ENCODE measurements around the gene SLC38A10. TPM values are rescaled to one million over a fixed set of nuclear protein-coding genes. Genes with fewer than 3 reads are reported as not detected.

Gene SLC38A10
- polyA plus RNA-seq, 1 donor (not counting 4 experiments of a cell fraction or from before 2014, with no cell fraction given) = 16.8 TPM

- Histone ChIP-seq H4K20me1 (ENCODE audit: control insufficient read depth, extremely low read depth, insufficient read depth, low read length) (peaks cover 2% of the 10 kb centered on the region), H3K4me1 (ENCODE audit: control insufficient read depth, extremely low read depth, insufficient read depth, low read length) (peaks cover 13% of the 10 kb centered on the region), H3K9me3 (ENCODE audit: control insufficient read depth, low read depth, low read length) (no peaks in the 10 kb centered on the region), H3K27ac (ENCODE audit: control insufficient read depth, insufficient read depth, low read length) (no peak overlapping the region), H3K4me3 (ENCODE audit: control insufficient read depth in 2 of 3, extremely low read depth in 1 of 3, insufficient read depth in 2 of 3, low read depth in 1 of 3, low read length in 3 of 3) (no peak overlapping the region), H3K9ac (ENCODE audit: control insufficient read depth, extremely low read depth, insufficient read depth, low read length) (no peak overlapping the region), H2AFZ (ENCODE audit: control insufficient read depth, low read length) (no peak overlapping the region), H3K4me2 (ENCODE audit: control insufficient read depth, extremely low read depth, insufficient read depth, low read depth, low read length) (no peak overlapping the region), H3K27me3 (ENCODE audit: control insufficient read depth, extremely low read depth, insufficient read depth, low read length) (peaks cover 6% of the 10 kb centered on the region), H3K9me1 (ENCODE audit: control insufficient read depth, extremely low read depth, insufficient read depth, low read length) (peaks cover 3% of the 10 kb centered on the region), H3K36me3 (ENCODE audit: control insufficient read depth in 2 of 2, extremely low read depth in 1 of 2, insufficient read depth in 2 of 2, low read length in 2 of 2) (no peaks in the 10 kb centered on the region), H3K79me2 (ENCODE audit: control insufficient read depth, insufficient read depth, low read length) (no peaks in the 10 kb centered on the region)
- dilution Hi-C loops (cut with MboI; ENCODE audit: extremely low pct_ligation_motif_present, low sequenced_read_pairs) = no loop called here
- FAIRE-seq (no peak), DNase-seq (ENCODE audit: low read depth, low spot score) (no peak)
- TF ChIP-seq EZH2 (IDR thresholded peaks at IDR 0.05; ENCODE audit: low read length) (no peak), CTCF (optimal IDR thresholded peaks at IDR 0.05 in 1 of 3, IDR thresholded peaks at IDR 0.05 in 1 of 3, conservative IDR thresholded peaks at IDR 0.05 in 1 of 3; ENCODE audit: extremely low read depth in 1 of 3, insufficient read depth in 2 of 3, low read length in 3 of 3) (no peak)
These were observed 4.9 kb upstream of the SLC38A10 start for GRCh38 chr17:81299846-81300585.

DNA sequence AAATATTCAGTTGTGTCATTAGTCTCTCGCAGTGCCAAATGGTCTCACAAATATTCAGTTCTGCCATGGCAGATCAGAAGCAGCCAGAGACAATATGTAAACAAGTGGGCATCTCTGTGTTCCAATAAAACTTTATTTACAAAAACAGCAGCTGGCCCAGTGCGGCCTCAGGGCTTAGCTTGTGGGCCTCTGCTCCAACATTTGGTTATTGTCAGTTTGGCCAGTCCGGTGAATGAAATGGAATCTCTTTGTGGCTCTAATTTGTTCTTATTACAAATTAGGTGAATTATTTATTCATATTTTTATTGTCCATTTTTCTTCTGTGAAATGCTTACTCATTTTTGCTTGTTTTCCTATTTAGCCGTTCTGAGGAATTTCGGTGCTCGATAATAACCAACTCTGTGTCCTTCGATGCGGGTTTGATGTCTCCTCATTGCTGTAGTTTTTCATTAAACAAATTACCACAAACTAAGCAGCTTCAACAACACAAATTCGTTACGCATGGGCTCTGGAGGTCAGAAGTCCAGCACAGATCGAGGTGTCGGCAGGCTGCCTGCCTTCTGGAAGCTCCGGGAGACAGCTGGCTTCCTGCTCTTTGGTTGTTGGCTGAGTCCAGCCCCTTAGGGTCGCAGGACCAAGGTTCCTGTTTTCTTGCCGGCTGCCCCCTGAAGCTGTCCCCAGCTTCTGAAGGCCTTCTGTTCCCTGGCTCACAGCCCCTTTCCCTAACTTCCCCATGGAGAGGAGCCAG is 4.1 kb upstream of the SLC38A10 start:
- Histone ChIP-seq H3K36me3 (ENCODE audit: control insufficient read depth in 2 of 2, extremely low read depth in 1 of 2, insufficient read depth in 2 of 2, low read length in 2 of 2) (no peaks in the 10 kb centered on the region), H2AFZ (ENCODE audit: control insufficient read depth, low read length) (no peak overlapping the region), H3K9me3 (ENCODE audit: control insufficient read depth, low read depth, low read length) (no peaks in the 10 kb centered on the region), H3K4me2 (ENCODE audit: control insufficient read depth, extremely low read depth, insufficient read depth, low read depth, low read length) (no peak overlapping the region), H3K4me1 (ENCODE audit: control insufficient read depth, extremely low read depth, insufficient read depth, low read length) (peaks cover 13% of the 10 kb centered on the region), H3K9me1 (ENCODE audit: control insufficient read depth, extremely low read depth, insufficient read depth, low read length) (peaks cover 3% of the 10 kb centered on the region), H3K27me3 (ENCODE audit: control insufficient read depth, extremely low read depth, insufficient read depth, low read length) (peaks cover 6% of the 10 kb centered on the region), H3K4me3 (ENCODE audit: control insufficient read depth in 2 of 3, extremely low read depth in 1 of 3, insufficient read depth in 2 of 3, low read depth in 1 of 3, low read length in 3 of 3) (no peak overlapping the region), H4K20me1 (ENCODE audit: control insufficient read depth, extremely low read depth, insufficient read depth, low read length) (peaks cover 2% of the 10 kb centered on the region), H3K79me2 (ENCODE audit: control insufficient read depth, insufficient read depth, low read length) (peaks cover 6% of the 10 kb centered on the region), H3K27ac (ENCODE audit: control insufficient read depth, insufficient read depth, low read length) (no peak overlapping the region), H3K9ac (ENCODE audit: control insufficient read depth, extremely low read depth, insufficient read depth, low read length) (no peak overlapping the region)
- TF ChIP-seq EZH2 (IDR thresholded peaks at IDR 0.05; ENCODE audit: low read length) = no peak
- no peak for TF ChIP-seq CTCF (optimal IDR thresholded peaks at IDR 0.05 in 1 of 3, IDR thresholded peaks at IDR 0.05 in 1 of 3, conservative IDR thresholded peaks at IDR 0.05 in 1 of 3; ENCODE audit: extremely low read depth in 1 of 3, insufficient read depth in 2 of 3, low read length in 3 of 3)
- DNase-seq (ENCODE audit: low read depth, low spot score) = no peak
- dilution Hi-C loops (cut with MboI; ENCODE audit: extremely low pct_ligation_motif_present, low sequenced_read_pairs) = no loop called here
- FAIRE-seq = no peak
